B cell (primary cell): ENCODE data around the gene HAT1.

Experiments
- EZH2 ChIP-seq: IDR thresholded peaks from 2 replicates; pipeline ENCODE4 v1.6.1; 2012; ENCODE audit warnings: borderline replicate concordance, low read depth, mild to moderate bottlenecking, moderate library complexity, low read length; ENCODE audit not compliant: insufficient read depth, poor library complexity, severe bottlenecking
- TF ChIP-seq, protein P1 (sequence below): fragments of 200-600 bp; IDR thresholded peaks from one replicate; pipeline ENCODE4 v1.8.0; 2022; ENCODE audit warnings: antibody characterized with exemption, mild to moderate bottlenecking

- TF ChIP-seq, protein P1, sequence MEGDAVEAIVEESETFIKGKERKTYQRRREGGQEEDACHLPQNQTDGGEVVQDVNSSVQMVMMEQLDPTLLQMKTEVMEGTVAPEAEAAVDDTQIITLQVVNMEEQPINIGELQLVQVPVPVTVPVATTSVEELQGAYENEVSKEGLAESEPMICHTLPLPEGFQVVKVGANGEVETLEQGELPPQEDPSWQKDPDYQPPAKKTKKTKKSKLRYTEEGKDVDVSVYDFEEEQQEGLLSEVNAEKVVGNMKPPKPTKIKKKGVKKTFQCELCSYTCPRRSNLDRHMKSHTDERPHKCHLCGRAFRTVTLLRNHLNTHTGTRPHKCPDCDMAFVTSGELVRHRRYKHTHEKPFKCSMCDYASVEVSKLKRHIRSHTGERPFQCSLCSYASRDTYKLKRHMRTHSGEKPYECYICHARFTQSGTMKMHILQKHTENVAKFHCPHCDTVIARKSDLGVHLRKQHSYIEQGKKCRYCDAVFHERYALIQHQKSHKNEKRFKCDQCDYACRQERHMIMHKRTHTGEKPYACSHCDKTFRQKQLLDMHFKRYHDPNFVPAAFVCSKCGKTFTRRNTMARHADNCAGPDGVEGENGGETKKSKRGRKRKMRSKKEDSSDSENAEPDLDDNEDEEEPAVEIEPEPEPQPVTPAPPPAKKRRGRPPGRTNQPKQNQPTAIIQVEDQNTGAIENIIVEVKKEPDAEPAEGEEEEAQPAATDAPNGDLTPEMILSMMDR: no peak
- no peak for TF ChIP-seq EZH2
Measured at GRCh38 chr2:172009823-172010222, 87.6 kb downstream of the HAT1 start.
